Measurements from ENCODE around the gene KL.

GRCh38 chr13:33003458-33004019, 12.7 kb upstream of the KL start:
- TF ChIP-seq CTCF (IDR thresholded peaks at IDR 0.05), result no peak
- TF ChIP-seq EZH2 (IDR thresholded peaks at IDR 0.05), result no peak
